Breast epithelium (tissue), 3 donors: ENCODE results near the gene TSHZ3.

ENCODE experiments used
- POLR2A ChIP-seq: fragments of 450-650 bp; IDR thresholded peaks from one replicate; pipeline ENCODE4 v1.6.1; 2016; ENCODE audit warnings: antibody characterized with exemption, mild to moderate bottlenecking, moderate library complexity
- POLR2AphosphoS5 ChIP-seq, 3 donors: sonication (generic); formaldehyde crosslinking; IDR thresholded peaks; one replicate each; pipeline ENCODE4 v1.6.1; 2017; ENCODE audit warnings: antibody characterized with exemption in 3 of 3
- TF ChIP-seq, protein P1 (sequence below), 3 donors: fragments of 450-650 bp; IDR thresholded peaks; one replicate each; pipeline ENCODE4 v1.5.1; 2016 to 2017; ENCODE audit warnings: antibody characterized with exemption in 3 of 3, mild to moderate bottlenecking in 3 of 3, moderate library complexity in 3 of 3

DNA sequence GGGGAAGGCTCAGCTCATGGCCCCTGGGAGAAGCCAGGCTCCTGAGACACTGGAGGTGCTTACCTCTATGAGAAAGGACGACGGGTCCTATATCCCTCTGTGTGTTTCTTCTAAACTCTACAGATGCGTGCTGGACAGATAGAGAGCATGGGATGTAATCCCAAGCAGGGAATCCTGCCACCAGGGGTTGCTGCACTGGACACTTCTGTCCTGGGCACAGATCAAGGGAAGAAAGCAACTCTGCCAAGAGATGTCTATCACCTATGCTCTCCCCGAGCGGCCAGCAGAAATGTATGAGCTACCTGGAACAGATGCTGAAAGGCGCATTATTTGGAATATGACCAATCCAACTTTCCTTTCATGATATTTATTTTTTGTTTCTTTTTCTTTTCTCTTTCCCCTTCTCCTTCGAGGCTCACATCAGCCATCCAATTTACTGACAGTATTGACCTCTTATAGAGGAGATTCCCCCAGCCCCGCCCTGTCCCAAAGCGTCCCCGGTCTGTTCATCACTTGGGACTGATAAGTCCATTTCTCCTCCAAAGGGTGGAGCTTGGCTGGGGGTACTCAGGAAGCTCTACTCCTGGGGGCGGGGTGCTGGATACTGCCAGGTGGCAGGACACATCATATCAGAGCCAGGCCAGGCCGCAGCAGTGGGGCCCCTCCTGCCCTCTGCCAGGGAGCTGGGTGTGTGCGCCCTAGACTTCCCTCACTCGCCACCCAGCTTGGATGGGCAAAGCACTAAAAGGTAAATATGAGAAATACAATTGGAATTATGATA is 34.2 kb downstream of the TSHZ3 start:
- TF ChIP-seq POLR2A = no peak
- TF ChIP-seq, protein P1, sequence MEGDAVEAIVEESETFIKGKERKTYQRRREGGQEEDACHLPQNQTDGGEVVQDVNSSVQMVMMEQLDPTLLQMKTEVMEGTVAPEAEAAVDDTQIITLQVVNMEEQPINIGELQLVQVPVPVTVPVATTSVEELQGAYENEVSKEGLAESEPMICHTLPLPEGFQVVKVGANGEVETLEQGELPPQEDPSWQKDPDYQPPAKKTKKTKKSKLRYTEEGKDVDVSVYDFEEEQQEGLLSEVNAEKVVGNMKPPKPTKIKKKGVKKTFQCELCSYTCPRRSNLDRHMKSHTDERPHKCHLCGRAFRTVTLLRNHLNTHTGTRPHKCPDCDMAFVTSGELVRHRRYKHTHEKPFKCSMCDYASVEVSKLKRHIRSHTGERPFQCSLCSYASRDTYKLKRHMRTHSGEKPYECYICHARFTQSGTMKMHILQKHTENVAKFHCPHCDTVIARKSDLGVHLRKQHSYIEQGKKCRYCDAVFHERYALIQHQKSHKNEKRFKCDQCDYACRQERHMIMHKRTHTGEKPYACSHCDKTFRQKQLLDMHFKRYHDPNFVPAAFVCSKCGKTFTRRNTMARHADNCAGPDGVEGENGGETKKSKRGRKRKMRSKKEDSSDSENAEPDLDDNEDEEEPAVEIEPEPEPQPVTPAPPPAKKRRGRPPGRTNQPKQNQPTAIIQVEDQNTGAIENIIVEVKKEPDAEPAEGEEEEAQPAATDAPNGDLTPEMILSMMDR (IDR thresholded peaks at IDR 0.05) = no peak
- no peak for TF ChIP-seq POLR2AphosphoS5 (IDR thresholded peaks at IDR 0.05)
